Right lobe of liver (tissue), 6 donors: ENCODE measurements around the gene NDFIP2. TPM values are rescaled to one million over a fixed set of nuclear protein-coding genes. Genes with fewer than 3 reads are reported as not detected.

ENCODE experiments used
- ATAC-seq, 4 donors: fragments of 200-7000 bp; cut with Tn5 transposase; one replicate each; pipeline ENCODE4 v1.9.1; 2020; ENCODE audit warnings: mild to moderate bottlenecking in 4 of 4, moderate library complexity in 4 of 4
- DNase-seq, 3 donors: peaks; one replicate each; pipeline ENCODE4 v3.0.0-alpha.2; 2020
- H3K27ac ChIP-seq, 3 donors: fragments of 200-600 bp; one replicate each; pipeline ENCODE4 v1.8.0; 2022
- H3K27me3 ChIP-seq, 2 donors: fragments of 200-600 bp; one replicate each; pipeline ENCODE4 v1.8.0; 2022
- H3K36me3 ChIP-seq, 4 donors: fragments of 200-600 bp; sonication (generic) in 1 of 4; one replicate each; pipeline versions ENCODE4 v1.5.1 to v1.8.0; 2017 to 2022; ENCODE audit warnings: control low read depth in 1 of 4
- H3K4me1 ChIP-seq, 4 donors: fragments of 200-600 bp; sonication (generic) in 1 of 4; one replicate each; pipeline versions ENCODE4 v1.5.1 to v1.8.0; 2017 to 2022; ENCODE audit warnings: control low read depth in 1 of 4
- H3K4me3 ChIP-seq, 3 donors: fragments of 200-600 bp; one replicate each; pipeline ENCODE4 v1.8.0; 2022
- H3K9me3 ChIP-seq, 4 donors: fragments of 200-600 bp; sonication (generic) in 1 of 4; one replicate each; pipeline versions ENCODE4 v1.5.1 to v1.8.0; 2017 to 2022; ENCODE audit warnings: control low read depth in 1 of 4
- POLR2A ChIP-seq: fragments of 450-650 bp; IDR thresholded peaks from one replicate; pipeline ENCODE4 v1.6.1; 2017; ENCODE audit warnings: antibody characterized with exemption, mild to moderate bottlenecking
- WGBS: methylation state at CpG from one replicate; pipeline ENCODE4 v1.1.6; 2018; ENCODE audit warnings: low coverage, low lambda C conversion rate; ENCODE audit not compliant: insufficient coverage; ENCODE audit errors: missing lambda C conversion rate; 5-methylcytosine and 5-hydroxymethylcytosine counted together
- intact Hi-C, 2 donors: fragments of 100-400 bp; cut with DNase I; formaldehyde crosslinking; loops; one replicate each; pipeline versions ENCODE4 v1.11.2 to v1.14.1; 2022
- total RNA-seq, 6 experiments: library from RNA; depleted of rRNA in 2 of 6; stranded (reverse); fragments of >200 nt in 2 of 6; fragmentation: NEBNext Ultra II Directional in 3 of 6; extraction: Animal tissue kit (Norgen Biotek cat#: 25700) in 3 of 6; gene quantifications; one replicate each; pipeline versions ENCODE4 v1.1.0 to v1.2.4, GENCODE V29; 2016 to 2023
- TF ChIP-seq, protein P1 (sequence below), 4 donors: fragments of 200-600 bp in 3 of 4; fragments of 450-650 bp in 1 of 4; IDR thresholded peaks; one replicate each; pipeline versions ENCODE4 v1.5.1 to v1.8.0; 2016 to 2022; ENCODE audit warnings: antibody characterized with exemption in 4 of 4, mild to moderate bottlenecking in 2 of 4
- donor health status: DM: no; HTN: yes; CAD: no.
- donor health status: DM: no; HTN: no; CAD: no.
- donor health status: DM: no; HTN: no; CAD: no.
- donor health status: DM: no; HTN: yes; CAD: no.
- donor health status: DM: no; HTN: yes; CAD: no.

Gene NDFIP2
- total RNA-seq, 6 experiments from 2014 or later, result 20.3 to 32.7 (median 27.5) TPM

DNA sequence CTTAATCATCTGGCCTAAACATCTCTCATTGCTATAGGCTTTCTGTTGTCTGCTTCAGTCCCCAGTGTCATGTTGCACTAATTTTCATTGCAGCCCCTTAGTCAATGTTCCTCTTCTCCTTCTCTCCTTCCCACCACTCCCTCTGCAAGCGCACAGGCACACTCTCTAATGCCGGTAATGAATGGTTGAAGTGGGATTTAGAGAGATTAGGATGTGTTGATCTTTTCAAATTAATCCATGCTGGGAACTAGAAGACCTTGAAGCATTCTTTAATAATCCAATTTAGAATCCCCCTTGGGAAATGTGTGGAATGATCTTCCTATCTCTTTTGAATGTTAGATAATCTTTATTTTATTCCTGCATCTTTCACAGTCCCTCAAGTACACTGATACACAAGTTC, 33.2 kb upstream of the NDFIP2 start:
- intact Hi-C loops, result no loop called here
- ATAC-seq (no peak), DNase-seq (no peak)
- H3K4me1 ChIP-seq, result no peaks in the 10 kb centered on the region
- no peak overlapping the region for H3K4me3 ChIP-seq
- H3K27me3 ChIP-seq, result no peaks in the 10 kb centered on the region
- H3K9me3 ChIP-seq, result no peaks in the 10 kb centered on the region
- no peaks in the 10 kb centered on the region for H3K36me3 ChIP-seq
- H3K27ac ChIP-seq, result no peak overlapping the region
- WGBS, result 70% methylated on average over 2 of the region's 2 CpGs
- TF ChIP-seq, protein P1, sequence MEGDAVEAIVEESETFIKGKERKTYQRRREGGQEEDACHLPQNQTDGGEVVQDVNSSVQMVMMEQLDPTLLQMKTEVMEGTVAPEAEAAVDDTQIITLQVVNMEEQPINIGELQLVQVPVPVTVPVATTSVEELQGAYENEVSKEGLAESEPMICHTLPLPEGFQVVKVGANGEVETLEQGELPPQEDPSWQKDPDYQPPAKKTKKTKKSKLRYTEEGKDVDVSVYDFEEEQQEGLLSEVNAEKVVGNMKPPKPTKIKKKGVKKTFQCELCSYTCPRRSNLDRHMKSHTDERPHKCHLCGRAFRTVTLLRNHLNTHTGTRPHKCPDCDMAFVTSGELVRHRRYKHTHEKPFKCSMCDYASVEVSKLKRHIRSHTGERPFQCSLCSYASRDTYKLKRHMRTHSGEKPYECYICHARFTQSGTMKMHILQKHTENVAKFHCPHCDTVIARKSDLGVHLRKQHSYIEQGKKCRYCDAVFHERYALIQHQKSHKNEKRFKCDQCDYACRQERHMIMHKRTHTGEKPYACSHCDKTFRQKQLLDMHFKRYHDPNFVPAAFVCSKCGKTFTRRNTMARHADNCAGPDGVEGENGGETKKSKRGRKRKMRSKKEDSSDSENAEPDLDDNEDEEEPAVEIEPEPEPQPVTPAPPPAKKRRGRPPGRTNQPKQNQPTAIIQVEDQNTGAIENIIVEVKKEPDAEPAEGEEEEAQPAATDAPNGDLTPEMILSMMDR (IDR thresholded peaks at IDR 0.05), result no peak
- TF ChIP-seq POLR2A, result no peak

DNA sequence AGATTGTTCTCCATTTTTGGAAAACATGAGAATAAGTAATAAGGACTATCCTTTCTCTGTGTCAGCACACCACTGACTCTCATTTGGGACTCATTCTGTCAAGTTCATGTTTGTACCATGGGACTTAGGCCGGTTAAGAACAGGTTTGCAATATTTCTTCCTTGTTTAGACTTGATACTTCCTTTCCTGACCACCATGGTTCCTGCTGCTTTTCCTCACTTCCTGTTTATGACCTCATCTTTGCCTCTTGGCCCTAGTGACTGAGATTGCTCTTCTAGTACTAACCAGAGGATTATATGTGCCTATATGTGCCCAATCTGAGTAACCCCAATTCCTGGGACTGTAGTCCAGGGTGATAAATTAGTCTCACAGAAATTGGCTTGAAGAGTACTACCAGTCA, 32.5 kb upstream of the NDFIP2 start:
- Histone ChIP-seq H3K9me3 (no peaks in the 10 kb centered on the region), H3K4me3 (no peak overlapping the region), H3K36me3 (no peaks in the 10 kb centered on the region), H3K27ac (no peak overlapping the region), H3K27me3 (no peaks in the 10 kb centered on the region), H3K4me1 (no peaks in the 10 kb centered on the region)
- no peak for TF ChIP-seq POLR2A
- TF ChIP-seq, protein P1 (IDR thresholded peaks at IDR 0.05), result no peak
- WGBS, result 33% methylated on average over 1 of the region's 1 CpG
- DNase-seq (no peak), ATAC-seq (no peak)
- intact Hi-C loops, result no loop called here

DNA sequence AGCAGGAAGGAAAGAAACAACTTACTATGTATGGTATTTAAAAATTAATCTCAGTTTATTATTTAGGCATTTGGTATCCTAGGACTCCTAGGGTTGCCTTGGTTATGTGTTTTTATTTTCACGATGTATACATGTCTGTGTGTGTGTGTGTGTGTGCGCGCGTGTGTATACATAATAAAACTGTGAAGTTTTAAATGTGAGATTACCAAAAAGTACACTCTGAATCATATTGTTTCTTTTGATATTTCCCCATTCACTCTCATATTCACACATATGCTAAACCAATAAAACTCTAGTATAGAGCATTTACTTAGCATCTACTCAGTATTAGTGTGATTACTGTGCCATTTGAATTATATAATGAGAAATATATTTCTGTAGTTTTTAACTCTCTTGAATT, 30.8 kb upstream of the NDFIP2 start:
- H3K9me3 ChIP-seq, result no peaks in the 10 kb centered on the region
- TF ChIP-seq, protein P1 (IDR thresholded peaks at IDR 0.05), result no peak
- TF ChIP-seq POLR2A, result no peak
- no peaks in the 10 kb centered on the region for H3K27me3 ChIP-seq
- ATAC-seq (no peak), DNase-seq (no peak)
- H3K36me3 ChIP-seq, result no peaks in the 10 kb centered on the region
- intact Hi-C loops, result no loop called here
- H3K4me3 ChIP-seq, result no peak overlapping the region
- H3K27ac ChIP-seq, result no peak overlapping the region
- WGBS, result 92% methylated on average over 4 of the region's 4 CpGs
- no peaks in the 10 kb centered on the region for H3K4me1 ChIP-seq

DNA sequence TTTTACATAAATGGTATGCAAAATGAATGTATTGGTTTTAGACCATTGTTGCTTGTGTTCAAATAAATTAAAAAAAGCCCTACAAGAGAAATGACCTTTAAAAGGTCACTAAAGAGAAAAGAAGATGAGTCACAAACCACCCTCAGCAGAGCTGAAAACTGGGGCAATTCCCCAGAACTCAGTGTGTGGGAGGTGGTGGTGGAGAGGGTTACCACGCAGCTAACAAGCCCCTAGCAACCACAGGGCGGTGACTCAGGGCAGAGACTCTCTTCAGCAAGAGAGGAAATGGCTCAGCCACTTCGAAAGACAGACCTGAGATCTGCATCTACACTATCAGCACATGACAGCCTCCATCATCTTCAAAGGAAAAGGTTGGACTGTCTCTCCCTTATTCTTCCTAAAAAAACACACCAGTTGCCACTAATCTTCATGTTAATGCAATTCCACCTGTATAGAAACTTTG, 29.4 kb upstream of the NDFIP2 start:
- H3K27me3 ChIP-seq, result no peaks in the 10 kb centered on the region

More for the DNA sequence above, 29.4 kb upstream of the NDFIP2 start:
- Histone ChIP-seq H3K36me3 (no peaks in the 10 kb centered on the region), H3K27ac (no peak overlapping the region), H3K4me3 (no peak overlapping the region), H3K4me1 (no peaks in the 10 kb centered on the region), H3K9me3 (no peaks in the 10 kb centered on the region)
- WGBS, result 21% methylated on average over 2 of the region's 3 CpGs
- intact Hi-C loops, result no loop called here
- peak; percentile 29 to 60 (median 38) for ATAC-seq
- DNase-seq, result no peak
- TF ChIP-seq POLR2A, result no peak
- TF ChIP-seq, protein P1 (IDR thresholded peaks at IDR 0.05), result no peak
